ENCODE data around the gene ARHGAP26.

GRCh38 chr5:142849880-142850279, 79.7 kb downstream of the ARHGAP26 start:
- TF ChIP-seq CTCF (IDR thresholded peaks at IDR 0.05): no peak
- no peak for TF ChIP-seq POLR2A (IDR thresholded peaks at IDR 0.05)

Data from lower leg skin (tissue), 3 donors.